ENCODE measurements around the gene ELOVL4.

- no peak for TF ChIP-seq POLR2A (IDR thresholded peaks at IDR 0.05; ENCODE audit: low read depth, low read length)
- TF ChIP-seq TAF1 (IDR thresholded peaks at IDR 0.05; ENCODE audit: borderline replicate concordance, low read depth, low read length) = no peak
Measured at GRCh38 chr6:79946272-79947190, 822 bp downstream of the ELOVL4 start.

Data from GM12892 (cell line).